NCI-H2171 treated with DMSO at 0.1 percent for 48 hours (cell line): Measurements from ENCODE around the gene C5orf63.
"Not testable (repeated sequence)": the region's sequence is repeated elsewhere in the genome, so short reads cannot be mapped to it uniquely, and the experiment has no call there.

Experiments
- DNase-seq: peaks from one replicate; lab custom pipeline; 2025; lab: John Stamatoyannopoulos, UW

C5orf63 gene

DNA sequence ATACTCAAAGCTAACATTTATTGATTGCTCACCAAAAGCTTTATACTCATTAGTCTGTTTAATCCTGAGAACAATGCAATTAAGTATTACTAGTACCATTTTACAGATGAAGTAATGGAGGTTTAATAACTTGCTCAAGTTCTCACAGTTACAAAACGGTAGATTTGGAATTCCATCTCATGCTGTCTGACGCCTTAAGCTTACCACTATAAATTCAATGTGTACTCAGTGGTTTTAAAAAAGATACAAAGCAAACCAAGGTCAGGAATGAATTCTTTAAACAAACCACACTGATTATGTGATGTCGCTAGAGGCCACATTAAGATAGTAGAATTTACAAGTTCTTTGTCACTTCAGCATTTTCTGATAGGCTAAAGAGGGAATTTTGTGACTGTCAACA lies 1.2 kb upstream of the C5orf63 start:
- no peak for DNase-seq

DNA sequence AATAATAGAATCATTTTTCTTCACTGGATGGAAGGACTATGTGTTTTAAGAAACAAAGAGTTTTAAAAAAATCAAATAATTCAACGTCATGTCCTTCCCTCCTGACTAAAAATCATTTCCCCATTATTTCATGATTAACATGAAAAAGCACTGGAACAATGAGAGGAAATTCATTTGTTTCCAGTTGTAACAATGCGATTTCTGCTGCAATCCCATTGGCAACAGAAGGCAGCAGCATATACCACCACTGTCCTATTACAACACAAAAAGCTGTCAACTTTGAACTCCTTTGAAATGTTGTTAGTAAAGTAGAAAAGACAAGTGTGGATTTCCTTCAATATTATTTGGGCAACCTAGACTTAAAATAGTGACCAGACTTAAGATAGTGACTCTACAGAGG lies 3.1 kb downstream of the C5orf63 start:
- no peak for DNase-seq

DNA sequence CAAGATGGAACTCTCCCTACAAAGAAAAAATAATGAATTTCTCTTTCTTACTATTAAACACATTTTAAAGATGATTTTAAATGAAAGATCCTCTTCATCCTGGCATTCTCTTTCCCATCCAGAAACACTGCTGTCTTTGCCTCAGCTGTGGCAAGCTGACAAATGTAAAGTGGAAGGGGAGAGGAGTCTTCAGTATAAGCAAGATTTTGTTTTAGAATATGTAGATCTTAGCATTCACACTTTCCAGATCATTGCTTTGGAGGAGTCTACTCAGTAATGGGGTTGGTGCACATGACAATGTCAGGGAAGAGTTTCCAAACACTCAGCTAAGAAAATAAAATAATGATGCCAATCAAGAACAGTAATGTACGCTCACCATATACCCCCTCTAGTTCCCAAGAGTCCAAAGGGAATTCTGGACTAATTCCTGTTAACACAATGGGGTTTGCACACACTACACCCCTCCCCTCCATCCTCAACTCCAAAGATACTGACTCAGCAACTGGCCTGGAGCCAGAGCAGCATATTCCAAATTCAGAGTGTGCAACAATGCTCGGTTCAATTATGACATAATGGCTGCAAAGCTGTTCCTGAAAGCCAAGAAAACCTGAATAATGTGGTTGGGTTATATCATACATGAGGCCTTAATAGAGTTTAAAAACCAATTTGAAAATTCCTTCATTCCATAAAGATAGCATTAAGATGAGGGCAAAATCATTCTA lies 4.6 kb downstream of the C5orf63 start:
- DNase-seq: no peak

- DNase-seq: no peak
These were observed 6.6 kb downstream of the C5orf63 start for GRCh38 chr5:127066721-127067120.

- DNase-seq: no peak
These were observed 9.0 kb downstream of the C5orf63 start for GRCh38 chr5:127064253-127064840.

GRCh38 chr5:127063257-127063913 lies 9.9 kb downstream of the C5orf63 start:
- no peak for DNase-seq

DNA sequence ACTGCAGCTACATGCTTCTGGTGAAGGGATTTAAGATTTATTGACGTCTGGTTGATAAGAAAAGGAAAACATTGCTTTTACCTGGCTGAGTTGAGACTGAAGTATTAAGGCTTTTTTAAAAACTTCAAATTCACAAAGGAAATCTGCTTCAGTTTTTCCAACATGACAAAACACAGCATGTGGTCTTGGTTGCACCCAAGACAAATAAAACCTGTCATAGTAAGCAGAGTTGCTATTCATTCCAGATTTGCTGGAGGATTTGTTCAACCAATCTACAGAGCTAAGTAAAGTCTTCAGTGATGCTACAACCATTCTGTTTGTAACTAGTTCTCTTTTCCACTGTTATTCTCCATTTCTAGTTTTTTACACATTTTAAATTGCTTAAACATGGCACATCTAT lies 11.3 kb downstream of the C5orf63 start:
- no peak for DNase-seq

DNA sequence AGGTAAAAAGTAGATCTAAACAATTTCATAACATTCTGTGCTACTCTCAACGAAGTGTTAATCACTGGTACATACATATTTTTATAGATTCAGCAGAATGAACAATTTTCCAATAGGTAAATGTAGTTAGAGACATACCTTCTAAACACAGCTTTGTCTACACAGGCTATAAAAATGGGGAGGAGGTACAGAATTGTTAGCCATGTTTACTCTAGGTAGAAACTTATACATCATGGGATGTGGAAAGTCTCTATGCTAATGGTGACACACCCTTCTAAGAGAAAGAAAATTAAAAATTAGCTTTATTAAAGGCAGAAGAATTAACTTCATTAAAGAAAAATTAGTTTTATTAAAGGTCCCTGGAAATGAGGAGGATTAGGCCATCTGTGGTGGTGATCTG lies 11.8 kb downstream of the C5orf63 start:
- no peak for DNase-seq

DNA sequence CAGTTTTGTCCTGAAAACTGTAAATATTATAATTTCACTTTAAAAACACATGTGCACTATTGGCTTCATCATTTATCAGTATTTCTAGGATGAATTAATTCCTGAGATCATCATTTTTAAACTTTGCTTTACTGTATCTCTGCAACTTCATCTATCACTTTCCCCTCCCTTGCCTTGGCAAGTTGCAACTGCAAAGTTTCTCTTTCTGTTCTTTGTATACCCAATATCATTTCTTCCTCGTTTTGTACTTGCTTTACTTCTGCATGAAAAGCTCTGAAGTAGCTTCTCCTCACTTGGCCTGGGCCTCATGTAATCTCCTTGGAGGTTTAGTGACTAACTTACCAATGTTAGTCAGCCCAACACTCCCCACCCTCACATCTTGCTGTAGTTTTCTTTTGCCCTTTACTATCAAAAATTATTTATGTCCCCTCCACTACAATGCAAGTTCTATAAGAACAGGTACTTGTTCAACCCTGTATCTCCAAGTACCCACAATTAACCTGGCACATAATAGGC lies 12.8 kb downstream of the C5orf63 start:
- DNase-seq: no peak

DNA sequence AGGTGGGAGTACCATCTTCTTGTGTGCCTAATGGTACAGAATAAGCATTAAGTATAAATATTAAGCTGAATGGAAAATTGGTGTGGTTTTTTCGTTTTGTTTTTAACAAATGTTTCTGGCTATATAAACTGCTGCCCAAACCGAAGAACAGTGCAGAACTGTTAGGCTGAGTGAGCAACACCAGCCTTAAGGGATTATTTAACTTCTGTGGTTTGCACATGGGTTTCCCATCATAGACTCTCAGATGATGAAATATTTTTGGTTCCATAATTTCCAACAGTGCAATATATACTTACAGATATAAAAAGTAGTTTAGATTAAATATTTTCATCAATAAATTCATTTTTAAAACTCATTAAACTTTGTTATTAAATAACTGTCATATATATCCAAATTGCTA lies 16.4 kb downstream of the C5orf63 start:
- DNase-seq: no peak

GRCh38 chr5:127055880-127056653 lies 17.2 kb downstream of the C5orf63 start:
- DNase-seq: no peak

DNA sequence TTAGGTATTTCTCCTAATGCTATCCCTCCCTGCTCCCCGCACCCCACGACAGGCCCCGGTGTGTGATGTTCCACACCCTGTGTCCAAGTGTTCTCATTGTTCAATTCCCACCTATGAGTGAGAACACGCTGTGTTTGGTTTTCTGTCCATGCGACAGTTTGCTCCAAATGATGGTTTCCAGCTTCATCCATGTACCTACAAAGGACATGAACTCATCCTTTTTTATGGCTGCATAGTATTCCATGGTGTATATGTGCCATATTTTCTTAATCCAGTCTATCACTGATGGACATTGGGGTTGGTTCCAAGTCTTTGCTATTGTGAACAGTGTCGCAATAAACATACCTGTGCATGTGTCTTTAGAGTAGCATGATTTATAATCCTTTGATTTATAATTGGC lies 19.8 kb downstream of the C5orf63 start:
- DNase-seq: not testable (repeated sequence)

DNA sequence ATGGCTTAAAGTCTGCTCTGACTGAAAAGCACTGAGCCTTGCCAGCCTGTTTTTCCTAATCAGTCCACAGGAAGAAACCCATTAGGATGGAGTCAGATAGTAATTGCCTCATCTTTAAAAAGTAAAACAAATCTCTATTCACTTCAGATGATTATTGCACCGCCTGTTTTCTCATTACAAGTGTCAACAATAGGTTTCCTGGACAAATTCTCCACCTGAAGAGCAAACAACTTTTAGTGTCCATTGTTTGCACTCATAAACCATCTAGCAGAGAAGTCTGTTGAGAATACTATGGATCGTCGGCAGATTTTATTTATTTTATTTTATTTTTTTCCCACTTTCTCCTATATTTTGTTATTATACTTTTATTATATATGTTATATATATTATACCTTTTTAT lies 20.3 kb downstream of the C5orf63 start:
- DNase-seq: no peak

DNA sequence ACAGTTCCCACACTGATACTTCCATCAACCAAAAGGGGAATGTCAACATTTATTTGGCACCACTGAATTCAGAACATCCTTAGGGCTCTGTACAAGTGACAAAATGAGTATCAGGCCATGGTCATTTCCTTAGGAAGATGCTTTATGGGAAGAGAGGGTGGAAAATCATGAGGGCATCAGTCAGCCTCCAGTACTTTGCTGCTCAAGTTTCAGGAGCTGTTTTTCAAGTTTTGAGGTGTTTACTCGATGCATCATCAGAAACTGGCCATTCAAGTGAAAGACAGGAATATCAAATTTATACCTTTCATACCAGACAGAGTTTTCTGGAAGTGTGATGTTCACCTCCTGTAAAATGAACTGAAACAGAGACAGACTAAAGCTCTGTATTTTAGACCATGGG lies 21.7 kb downstream of the C5orf63 start:
- DNase-seq: no peak

- DNase-seq: no peak
These were observed 26.8 kb downstream of the C5orf63 start for GRCh38 chr5:127046343-127047072.

DNA sequence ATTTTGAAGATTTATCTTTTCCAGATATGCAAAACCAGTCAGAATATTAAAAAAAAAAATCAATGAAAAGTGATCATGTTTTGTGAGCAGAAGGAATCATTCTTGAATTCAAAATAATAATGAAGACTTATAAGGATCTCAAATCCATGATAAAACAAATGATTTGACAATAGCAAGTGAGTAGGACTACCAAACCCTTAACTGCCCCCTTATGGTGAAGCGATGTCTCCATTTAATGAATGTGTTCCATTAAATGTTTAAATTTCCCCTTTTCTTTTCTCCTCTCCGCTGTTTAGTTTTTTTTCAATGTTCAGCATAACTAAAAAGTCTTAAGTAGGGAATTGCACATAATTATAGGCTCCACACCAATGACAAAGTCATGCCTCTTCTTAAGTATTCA lies 30.7 kb downstream of the C5orf63 start:
- no peak for DNase-seq

DNA sequence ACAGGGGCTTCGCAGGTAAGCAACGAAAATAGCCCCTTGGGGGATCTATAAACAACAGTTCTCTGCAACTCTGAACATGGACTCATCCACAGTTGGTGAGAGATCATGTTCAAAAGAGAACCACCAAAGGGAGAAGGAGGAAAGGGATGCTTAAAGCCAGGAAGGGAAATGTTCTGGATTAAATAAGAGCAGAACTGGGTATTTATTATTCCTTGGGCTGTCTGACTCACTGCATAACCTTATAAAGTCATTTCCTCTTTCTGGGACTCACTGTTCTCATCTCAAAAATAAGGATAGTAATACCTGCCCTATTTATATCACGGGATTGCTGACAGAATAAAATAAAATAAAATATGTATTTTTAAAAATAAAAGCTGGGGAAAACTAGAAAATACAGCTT lies 31.7 kb downstream of the C5orf63 start:
- DNase-seq: no peak

GRCh38 chr5:127040796-127041520 lies 32.3 kb downstream of the C5orf63 start:
- DNase-seq: peak; percentile 24

DNA sequence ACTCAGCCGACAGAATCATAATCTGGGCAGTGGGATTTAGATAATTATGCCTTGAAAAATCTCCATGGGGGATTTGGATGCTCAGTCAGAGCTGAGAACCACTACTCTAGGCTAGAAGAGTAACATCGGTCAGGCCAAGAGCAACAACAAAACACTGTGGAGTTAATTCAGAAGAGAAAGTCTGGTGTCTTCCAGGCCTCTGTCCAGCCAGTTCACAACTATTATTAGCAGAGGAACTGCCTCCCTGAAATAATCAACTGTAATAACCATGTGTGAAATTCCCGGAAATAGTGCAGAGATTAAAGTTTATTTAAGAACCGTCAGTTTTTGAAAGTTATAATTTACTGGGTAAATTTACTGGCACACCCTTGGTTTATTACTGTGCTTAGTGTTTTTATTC lies 34.8 kb downstream of the C5orf63 start:
- DNase-seq: no peak

GRCh38 chr5:127031863-127032232 lies 41.5 kb downstream of the C5orf63 start:
- no peak for DNase-seq
